MV-4-11 (cell line): Measurements from ENCODE around the gene LECT2.

Source experiments
- DNase-seq: peaks from one replicate; lab custom pipeline; 2025; lab: John Stamatoyannopoulos, UW

The LECT2 gene

DNA sequence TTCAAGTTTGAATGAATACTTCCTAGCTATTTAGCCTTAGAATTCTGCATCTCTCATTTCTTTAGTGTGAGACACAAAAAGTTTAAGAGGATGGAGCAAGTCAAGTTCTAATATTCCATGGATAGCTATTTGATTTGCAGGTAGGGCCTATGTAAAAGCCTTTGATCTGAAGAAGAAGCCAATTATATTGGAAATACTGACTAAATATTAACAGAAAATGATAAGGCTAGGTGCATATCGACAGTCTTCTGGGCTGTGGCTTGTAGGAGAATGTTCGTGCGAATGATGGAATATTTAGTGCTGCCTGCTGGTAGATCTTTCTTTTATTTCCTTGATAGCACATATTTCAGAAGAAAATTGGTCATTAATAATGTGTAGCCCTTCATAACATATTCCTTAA lies at the start of gene LECT2:
LECT2 (minus strand) TSS at position 85 of the 400 bp plus-strand sequence. CDS start 150 bp downstream, outside the sequence.
- no peak for DNase-seq

DNA sequence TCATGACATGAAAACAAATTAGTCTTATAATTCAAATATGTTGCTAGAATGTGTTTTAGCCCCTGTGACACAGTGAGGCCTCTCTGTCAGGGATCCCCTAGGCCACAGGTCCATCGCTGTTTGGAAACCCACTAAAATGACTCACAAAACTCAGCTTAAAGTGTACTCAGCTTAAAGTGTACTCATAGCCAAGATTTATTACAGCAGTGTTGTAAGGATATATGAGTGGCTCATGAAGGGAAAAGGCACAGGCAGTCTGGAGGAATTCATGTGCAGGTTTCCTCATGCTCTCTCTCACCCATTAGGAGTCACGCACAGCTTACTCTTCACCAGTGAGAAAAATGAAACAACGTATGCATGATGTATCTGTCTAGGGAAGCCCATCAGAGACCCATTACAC lies 49.7 kb upstream of the LECT2 start:
- DNase-seq, result peak; percentile 81

GRCh38 chr5:136001466-136001981 lies 46.7 kb upstream of the LECT2 start:
- peak; percentile 83 for DNase-seq

DNA sequence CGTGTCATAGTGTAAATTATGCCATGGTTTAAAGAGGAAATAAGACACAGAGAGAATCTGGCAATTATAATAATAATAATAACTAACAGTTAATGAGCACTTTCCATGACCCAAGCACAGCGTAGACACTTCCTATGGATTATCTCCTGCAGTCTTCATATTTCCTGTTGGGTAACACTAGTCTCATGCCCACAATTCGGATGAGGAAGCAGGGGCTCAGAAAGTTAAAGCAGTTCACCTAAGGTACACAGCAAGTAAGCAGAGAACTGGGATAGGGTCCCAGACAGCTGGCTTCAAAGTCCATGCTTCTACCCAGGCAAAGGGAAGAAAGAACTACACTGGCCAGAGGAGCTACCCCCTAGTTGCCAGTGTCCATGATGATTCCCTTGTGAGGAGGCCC lies 46.1 kb upstream of the LECT2 start:
- peak; percentile 83 for DNase-seq

GRCh38 chr5:136000147-136000546 lies 45.4 kb upstream of the LECT2 start:
- DNase-seq, result no peak

GRCh38 chr5:135999406-136000139 lies 44.8 kb upstream of the LECT2 start:
- peak; percentile 97 for DNase-seq

- DNase-seq, result no peak
Observed at GRCh38 chr5:135998889-135999288, 44.1 kb upstream of the LECT2 start.

GRCh38 chr5:135997673-135998335 lies 43.0 kb upstream of the LECT2 start:
- no peak for DNase-seq

- no peak for DNase-seq
Observed at GRCh38 chr5:135996611-135997010, 41.8 kb upstream of the LECT2 start.

DNA sequence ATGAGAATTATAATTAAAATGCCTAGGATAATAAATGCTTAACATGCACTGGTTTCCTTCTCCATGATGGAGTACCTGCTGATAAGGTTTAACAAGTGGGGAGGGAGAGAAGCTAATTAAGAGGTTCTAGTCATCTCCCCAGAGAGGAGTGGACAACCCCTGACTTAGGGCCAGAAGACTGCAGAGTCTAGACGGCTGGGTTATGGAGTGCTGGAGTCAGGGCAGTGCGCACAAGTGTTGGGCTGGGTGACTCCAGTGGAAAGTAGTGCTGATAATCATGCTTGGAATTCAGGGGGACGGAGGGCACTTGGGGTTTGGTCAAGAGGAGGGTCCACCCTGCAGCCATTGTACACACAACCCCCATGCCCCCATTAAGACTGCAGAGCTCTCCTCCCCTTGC lies 41.2 kb upstream of the LECT2 start:
- no peak for DNase-seq

DNA sequence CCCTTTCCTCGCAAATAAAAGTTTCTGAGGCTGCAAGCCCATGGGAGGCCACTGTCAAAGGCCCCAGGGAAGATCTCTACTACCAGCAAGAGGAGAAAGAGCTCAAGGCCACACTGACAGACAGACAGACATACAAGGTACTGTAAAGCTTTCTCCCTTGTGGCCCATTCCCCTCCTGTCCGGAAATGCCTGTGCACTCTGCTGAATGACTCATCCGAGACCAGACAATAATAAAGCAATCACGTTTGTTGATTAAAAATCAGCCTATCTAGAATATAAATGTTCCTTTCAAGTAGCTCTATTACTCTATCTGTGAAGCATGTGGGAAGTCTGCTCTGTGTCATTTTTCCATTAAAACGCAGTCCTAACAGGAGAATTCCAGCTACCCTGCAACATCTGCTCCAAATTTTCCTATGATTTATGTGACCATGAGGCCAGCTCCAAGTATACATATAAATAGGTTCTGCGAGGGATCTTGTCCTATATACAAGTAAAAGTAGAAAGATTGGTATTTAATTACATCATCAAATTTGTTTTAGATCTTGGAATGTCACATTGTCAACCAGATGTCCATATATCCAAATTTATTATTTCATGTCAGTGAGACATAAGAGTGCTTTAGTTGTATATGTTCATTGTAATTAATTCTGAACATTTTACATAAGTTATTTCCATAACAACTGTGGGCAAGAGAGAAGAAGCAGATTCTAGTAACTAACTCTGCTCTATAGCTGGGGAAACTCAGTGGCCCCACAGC lies 39.3 kb upstream of the LECT2 start:
- DNase-seq, result peak; percentile 6

- DNase-seq, result no peak
Observed at GRCh38 chr5:135993335-135993879, 38.6 kb upstream of the LECT2 start.

DNA sequence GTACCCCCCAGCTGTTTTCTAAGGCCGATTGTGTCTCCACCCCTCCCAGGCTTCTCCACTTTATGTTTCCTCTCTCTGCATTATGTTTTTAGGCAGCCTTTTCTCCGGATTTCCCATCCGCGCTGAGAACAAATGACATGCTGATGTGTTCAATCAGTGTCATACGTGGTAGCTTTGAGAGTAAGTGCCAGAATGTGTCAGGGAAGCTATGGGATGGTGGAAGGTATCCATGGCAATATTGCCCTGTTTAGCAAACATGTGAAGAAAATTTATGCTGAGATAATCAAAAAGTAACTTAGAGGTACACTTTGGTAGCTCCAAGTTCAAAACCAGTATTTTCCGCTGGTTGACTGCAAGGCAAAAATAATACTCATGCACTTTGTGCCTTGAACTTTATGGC lies 36.6 kb upstream of the LECT2 start:
- DNase-seq, result no peak

DNA sequence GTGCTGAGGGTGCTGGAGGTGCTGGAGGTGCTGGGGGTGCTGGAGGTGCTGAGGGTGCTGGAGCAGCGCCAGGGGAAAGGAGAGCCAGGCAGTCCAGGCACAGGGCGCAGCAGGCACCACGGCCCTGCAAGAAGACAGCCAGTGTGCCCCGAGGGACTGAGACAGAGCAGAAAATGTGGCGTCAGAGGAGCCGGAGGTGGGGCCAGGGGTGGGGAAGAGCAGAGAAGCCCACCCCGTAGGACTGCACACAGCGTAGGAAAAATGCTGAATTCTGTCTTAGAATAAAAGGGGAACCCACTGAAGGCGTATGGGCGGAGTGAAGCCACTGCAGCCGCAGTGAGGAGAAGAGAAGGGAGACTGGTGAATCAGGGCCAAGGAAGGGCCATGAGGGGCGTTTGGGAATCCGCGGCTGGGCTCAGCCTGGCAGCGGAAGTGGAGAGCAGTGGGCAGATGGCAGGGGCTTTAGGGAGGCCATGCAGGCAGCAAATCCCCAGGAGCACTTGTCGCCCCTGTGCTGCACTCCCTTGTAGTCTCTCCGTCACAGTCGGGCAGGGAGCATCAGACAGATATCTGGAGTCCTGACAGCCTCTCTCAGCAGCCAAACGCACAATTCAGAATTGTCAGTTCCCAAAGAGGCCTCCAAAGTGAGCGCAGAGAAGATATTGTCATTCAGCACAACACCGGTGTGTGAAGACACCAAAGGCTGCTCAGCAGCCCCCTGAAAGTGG lies 35.9 kb upstream of the LECT2 start:
- peak; percentile 44 for DNase-seq

DNA sequence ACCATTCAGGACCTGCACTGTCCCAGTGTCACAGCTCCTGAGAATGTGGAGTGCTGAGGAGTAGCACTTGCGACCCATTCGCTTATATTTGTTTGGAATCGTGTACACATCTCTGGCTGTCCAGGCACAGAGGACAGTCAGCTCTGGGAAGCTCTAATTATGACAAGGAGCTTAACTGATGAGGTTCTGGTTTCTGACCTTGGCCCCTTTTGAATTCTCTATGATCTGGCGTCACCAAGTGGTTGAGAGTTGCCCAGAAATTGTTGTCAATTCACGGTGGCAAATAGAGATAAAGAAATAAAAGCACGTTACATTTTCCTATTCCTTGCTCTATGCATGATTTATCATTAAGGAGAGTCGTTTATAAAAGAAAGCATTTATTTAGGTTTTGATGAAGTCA lies 34.9 kb upstream of the LECT2 start:
- DNase-seq, result no peak

- DNase-seq, result peak; percentile 48
Observed at GRCh38 chr5:135988546-135988945, 33.8 kb upstream of the LECT2 start.

DNA sequence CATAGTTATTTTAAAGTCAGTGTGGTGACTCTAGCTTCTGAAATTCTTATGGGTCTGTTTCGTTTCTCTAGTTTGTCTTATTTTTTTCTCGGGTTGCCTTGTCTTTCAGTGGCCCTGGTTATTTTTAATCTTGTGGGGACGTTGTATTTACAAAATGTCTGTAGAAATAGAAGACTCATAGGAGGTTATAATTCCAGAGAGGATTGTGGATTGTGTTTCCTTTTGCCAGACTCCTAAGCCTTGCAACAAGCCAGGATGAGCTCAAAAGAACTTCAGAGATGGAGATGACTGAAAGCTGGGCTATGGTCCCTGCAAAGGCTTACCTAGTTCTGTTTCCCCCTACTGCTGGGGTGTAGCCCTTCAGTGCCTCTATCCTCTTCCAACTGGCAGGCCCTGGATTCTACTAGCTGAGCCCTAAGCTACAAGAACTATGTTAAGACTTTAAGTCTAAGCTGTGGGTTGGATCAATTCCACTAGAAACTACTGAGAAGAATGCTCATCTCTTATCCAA lies 32.2 kb upstream of the LECT2 start:
- no peak for DNase-seq

GRCh38 chr5:135986401-135986800 lies 31.6 kb upstream of the LECT2 start:
- no peak for DNase-seq

- no peak for DNase-seq
Observed at GRCh38 chr5:135985951-135986350, 31.2 kb upstream of the LECT2 start.

DNA sequence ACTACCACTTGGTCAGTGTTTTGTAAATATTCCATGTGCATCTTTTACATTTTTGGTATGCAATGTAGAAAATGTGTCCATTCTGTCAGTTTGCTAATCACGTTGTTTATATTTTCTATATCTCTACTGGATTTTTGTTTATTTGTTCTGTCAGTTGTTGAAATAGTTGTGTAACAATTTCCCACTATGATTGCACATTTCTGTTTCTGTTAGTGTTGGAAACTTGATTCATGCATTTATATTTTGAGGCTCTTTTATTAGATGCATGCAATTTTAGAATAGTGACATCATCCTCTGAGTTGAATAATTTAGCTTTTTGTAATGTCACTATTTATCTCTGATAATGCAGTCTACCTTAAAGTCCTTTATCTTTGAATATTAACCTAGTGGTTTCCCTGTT lies 25.8 kb upstream of the LECT2 start:
- DNase-seq, result no peak

GRCh38 chr5:135979510-135979909 lies 24.7 kb upstream of the LECT2 start:
- DNase-seq, result no peak

GRCh38 chr5:135978993-135979392 lies 24.2 kb upstream of the LECT2 start:
- no peak for DNase-seq
